Occipital lobe (tissue), 2 donors: ENCODE measurements around the gene TEPSIN. TPM values are rescaled to one million over a fixed set of nuclear protein-coding genes. Genes with fewer than 3 reads are reported as not detected.

ENCODE experiments used
- DNase-seq: peaks from one replicate; lab custom pipeline; 2025; lab: John Stamatoyannopoulos, UW
- total RNA-seq: library from RNA; depleted of rRNA; stranded (reverse); fragments of >200 nt; gene quantifications from one replicate; pipeline ENCODE4 v1.2.3, GENCODE V29; 2014

The TEPSIN gene
- total RNA-seq, 1 donor from 2014 or later = 8.1 TPM

DNA sequence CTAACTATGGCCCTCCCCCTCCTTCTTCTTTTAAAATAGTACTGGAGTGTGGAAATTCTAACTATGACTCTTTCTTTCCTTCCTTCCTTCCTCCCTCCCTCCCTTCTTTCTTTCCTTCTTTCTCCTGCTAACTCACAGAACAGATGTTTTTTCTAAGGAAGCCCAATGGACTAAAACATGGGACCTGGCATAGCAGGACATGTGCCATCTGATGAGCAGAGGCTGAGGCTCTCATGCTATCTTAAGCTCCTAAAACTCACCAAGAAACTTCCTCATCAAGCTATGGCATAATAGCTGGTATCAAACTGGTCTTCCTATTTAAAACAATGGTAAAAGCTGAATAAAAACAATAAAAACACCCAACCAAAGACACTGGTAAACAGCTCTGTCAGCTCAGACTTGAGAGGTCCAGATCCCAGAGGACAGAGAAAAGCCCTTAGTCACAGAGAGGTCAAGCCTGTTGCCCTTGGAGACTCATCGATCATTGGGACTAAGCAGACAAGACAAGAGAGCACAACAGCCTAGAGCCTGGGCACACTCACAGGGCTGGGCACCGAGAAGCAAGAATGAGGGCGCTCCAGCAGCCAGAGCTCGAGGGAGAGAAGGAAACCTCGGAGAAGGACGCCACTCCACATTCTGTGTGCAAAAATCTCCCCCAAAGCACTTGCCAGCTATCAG is 28.7 kb upstream of the TEPSIN start:
- no peak for DNase-seq

DNA sequence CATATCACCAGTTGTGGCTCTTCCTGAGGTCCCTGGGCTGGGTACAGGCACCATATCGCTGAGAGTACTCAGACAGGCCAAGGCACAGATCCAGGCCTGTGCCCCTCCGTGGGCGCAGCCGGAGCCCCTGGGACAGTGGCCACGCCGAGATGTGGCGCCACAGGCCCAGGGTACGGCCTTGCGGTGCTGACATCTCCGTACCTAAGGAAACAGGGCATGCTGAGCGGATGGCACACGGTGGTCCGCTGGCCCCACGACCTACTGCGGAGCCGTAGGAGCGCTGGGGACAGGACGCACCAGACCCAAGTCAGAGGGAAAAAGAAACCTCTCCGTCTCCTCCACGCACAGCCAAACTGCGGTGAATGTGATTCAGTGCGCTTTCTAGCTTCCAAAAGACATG is 26.7 kb upstream of the TEPSIN start:
- no peak for DNase-seq

DNA sequence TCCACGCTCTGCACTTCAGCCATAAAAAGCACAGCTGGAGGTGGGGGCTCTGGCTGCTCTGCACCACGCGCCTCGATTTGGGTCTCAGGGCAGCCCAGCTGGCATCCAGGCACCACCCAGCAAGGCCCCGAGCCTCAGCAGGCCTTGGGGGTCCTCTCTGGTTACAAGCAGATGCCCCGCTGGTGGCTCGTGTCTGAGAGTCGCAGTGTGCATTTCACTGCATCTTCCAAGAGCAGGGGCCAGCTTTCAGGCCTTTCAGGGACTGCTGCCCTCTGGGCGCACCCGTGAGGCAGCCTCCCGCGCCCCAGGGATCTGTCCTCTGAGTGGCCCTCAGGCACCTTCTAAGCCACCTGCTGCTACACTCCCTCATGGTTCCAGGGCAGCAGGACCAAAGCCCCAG is 25.8 kb upstream of the TEPSIN start:
- DNase-seq = no peak

- DNase-seq = no peak
Observed at GRCh38 chr17:81263371-81264181, 24.7 kb upstream of the TEPSIN start.

DNA sequence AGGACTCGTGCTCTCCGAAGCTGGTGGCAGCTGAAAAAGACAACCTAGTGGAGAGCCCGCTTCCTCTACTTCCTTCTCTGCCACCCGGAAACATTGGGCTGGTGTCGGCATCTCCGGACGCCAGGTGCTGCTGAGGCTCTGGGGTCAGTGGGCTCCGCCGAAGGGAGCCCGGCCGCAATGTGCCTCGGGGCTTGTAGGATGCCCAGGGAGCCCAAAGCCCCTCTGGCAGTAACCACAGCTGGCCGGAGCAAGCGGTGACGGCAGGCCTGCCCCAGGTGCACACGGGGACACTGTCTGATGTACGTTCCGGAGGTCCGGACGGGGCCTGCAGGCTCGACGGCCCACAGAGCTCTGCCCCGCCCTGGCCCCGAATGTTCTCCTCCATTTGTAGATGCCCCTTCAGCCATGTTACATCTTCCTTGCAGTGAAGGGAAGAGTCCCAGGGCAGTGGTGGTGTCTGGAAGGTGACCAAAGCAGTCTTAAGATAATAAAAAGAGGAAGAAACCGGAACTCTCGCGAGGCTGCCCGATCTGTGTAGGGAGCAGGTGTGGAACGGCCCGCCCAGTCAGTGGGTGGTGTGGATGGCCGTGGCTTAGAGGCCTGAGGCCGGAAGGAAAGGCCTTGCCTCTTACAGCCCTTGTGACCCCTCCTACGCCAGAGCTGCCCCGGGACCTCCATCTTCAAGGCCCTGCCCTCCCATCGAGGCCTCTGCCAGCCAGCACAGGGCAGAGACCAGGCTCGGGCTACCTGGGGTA is 22.9 kb upstream of the TEPSIN start:
- no peak for DNase-seq

GRCh38 chr17:81261096-81261495 is 22.2 kb upstream of the TEPSIN start:
- DNase-seq = no peak

DNA sequence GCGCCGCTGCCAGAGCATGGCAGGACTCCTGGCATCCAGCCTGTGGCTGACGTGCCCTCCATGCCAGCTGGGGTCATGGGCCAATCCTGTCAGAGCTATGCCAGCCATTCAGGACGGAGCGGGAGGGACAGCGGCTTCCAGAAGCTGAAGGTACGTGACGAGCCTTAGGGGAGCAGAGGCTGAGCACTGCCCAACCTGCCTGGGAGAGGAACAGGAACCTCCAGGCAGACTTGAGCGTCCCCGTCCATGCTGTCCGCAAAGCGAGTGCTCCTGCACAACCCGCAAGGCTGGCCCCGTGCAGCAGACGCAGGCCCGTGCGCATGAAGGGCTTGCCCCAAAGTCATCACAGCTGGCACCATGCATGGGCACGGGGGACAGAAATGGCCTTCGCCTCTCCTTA is 21.8 kb upstream of the TEPSIN start:
- no peak for DNase-seq

DNA sequence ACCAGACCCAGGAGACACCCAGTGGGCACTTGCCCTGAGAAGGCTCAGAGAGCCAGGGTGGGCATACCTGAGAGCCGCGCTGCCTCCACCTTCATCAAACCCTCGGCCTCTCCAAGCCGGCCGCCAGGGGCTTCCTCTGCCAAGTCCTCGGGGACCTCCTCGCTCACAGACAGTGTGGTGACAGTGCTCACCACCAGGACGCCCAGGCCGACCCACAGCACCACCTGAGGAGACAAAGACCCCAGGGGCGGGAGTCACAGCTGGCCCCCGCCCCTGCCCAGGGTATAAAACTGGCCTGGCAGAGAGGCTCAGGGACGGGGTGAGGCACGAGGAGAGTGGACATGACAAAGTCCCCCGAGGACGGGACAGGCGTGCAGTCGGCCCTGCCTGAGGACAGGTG is 21.3 kb upstream of the TEPSIN start:
- no peak for DNase-seq

GRCh38 chr17:81259058-81259605 is 20.3 kb upstream of the TEPSIN start:
- DNase-seq = no peak

DNA sequence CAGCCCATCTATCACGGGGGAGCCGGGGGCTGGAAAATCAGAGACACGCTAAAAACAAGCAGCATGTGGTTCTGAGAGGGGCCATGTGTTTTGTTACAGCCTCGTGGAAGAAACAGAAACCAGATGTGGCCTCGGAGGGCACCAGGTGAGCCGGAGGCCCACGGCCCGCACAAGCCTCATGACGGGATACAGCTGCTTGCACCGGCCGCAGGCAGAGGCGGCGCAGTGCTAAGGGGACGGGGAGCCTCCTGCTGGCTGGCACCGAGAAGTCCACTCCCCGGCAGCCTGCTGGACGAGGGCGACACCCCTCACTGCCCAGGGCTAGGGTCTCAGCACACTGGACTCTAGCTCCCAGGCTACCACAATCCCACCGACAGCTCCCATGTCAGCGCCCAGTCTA is 19.4 kb upstream of the TEPSIN start:
- DNase-seq = no peak

DNA sequence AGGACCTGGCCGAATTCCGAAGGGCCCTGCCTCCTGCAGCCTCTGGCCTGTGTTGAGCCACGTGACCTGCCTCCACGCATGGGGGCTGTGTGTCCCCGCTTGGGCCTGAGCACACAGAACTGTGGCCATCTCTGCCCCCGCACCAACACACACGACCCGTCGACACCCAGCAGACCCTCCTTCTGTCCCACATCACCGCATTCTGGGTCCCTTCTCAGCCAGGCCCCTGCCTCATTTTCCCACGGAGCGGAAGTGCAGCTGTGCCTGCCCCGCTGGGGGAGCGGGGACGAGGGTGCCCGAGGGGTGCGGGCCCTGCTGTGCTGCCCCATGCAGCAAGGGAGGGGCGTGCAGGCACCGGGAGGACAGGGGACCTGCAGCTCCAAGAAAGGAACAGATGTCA is 18.7 kb upstream of the TEPSIN start:
- DNase-seq = no peak

GRCh38 chr17:81256616-81257015 is 17.8 kb upstream of the TEPSIN start:
- no peak for DNase-seq

GRCh38 chr17:81254955-81255717 is 16.3 kb upstream of the TEPSIN start:
- peak; percentile 25 for DNase-seq

DNA sequence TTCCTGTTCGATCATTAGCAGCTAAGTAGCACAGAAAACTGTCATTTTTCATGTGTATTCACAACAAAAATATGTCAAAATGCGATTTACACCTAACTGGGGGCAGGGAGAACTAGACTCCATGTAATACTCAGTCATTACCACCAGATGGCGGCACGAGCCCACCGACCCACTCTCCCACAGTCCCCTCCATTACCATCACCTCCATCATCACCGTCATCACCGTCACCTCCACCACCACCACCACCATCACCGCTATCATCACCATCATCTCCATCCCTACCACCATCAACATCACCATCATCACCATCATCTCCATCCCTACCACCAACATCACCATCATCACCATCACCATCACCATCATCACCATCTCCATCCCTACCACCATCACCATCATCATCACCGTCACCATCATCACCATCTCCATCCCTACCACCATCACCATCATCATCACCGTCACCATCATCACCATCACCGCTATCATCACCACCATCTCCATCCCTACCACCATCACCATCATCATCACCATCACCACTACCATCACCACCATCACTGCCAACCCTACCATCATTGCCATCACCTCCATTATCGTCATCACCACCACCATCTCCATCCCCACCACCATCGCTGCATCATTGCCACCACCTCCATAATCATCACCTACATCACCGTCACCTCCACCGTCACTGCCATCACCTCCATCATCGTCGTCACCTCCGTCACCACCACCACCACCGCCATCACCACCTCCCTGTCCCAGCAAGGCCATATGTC is 14.7 kb upstream of the TEPSIN start:
- peak; percentile 13 for DNase-seq

DNA sequence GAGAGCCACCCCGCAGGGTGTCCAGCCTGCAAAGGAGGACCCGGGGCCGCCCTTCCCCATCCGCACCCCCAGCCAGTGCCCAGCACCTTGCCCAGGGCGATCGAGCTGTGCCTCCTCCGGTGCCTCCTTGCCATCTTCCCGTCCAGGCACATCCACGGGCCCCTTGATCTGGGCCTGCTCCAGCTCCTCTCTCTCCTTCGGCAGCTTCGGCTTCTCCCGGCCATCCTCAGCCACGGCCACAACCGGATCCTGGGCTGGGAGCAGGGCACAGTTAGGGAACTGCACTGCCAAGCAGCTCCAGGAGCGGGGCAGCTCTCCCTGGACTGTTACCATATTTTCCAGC is 14.1 kb upstream of the TEPSIN start:
- DNase-seq = no peak

DNA sequence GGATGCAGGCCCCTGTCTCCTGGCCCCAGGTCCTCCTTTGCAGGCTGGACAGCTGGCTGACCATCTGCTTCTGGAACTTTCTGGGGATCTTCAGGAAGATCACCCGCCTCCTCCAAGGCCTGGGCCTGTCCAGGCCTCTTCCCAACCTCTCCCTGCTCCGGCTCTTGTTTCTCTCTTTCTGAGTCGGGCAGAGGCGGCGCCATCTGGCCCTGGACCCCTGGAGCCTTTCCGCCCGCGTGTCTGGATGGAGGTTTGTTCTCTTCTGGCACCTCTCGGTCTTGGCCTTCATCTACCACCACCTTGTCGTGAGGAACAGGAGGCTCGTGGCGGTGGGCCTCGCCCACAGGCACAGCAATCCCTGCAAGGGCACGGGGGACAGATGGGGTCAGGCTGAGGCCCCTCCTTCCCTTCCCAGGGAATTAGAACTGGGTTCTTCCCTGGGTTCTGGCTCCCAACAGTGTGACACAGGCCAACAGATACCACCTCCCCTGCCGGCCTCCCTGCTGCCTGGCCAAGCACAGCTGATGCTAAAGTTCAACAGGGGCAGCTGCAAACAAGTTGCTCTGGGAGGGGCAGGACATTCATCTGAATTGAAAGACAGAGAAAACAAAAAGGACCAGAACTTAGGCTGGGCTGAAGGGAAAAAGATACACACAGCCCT is 13.6 kb upstream of the TEPSIN start:
- no peak for DNase-seq

- DNase-seq = no peak
Observed at GRCh38 chr17:81251709-81252301, 12.9 kb upstream of the TEPSIN start.

GRCh38 chr17:81251094-81251708 is 12.3 kb upstream of the TEPSIN start:
- DNase-seq = no peak
